HG03175 (cell line): ENCODE measurements around the gene CTSL.
"Not testable (repeated sequence)": the region's sequence is repeated elsewhere in the genome, so short reads cannot be mapped to it uniquely, and the experiment has no call there.

Experiments
- ATAC-seq: cut with Tn5 transposase; IDR thresholded peaks from one replicate; pipeline ENCODE4 v1.9.1; 2021; ENCODE audit warnings: mild to moderate bottlenecking, moderate library complexity; ENCODE audit not compliant: unreplicated experiment

CTSL gene

DNA sequence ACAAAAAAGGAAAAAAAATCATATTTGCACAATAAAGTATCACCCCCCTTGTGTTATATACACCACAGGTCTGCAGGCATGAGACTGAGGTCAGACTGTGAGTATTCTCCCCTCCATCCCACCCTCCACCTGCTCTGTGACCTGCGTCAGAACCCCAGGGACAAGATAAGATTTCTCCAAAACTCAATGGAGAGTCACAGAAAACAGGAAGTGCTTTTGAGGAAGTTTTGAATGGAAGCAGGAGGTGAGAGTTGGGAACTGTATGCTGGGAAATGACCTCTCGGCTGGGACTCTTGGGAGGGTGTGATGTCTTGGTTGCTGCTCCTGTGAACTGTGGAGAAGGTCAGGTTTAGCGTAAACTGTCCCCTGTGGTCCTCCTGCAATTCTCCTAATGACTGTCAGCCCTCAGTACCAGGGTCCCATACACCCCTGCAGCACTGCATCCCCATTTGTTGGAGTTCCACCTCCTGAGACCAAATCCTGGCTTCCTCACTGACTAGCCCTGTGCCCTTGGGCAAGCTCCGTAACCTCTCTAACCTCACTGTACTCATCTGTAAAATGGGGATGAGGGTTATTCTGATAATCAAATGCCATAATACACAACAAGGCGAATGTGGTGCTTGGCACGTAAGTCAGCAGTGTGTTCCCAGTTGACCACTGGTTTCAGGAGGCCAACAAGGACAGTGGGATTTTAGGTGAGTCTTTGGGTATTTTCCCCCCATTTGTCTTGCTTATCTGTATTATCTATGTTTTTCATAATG lies 6.9 kb upstream of the CTSL start:
- ATAC-seq, result no peak

DNA sequence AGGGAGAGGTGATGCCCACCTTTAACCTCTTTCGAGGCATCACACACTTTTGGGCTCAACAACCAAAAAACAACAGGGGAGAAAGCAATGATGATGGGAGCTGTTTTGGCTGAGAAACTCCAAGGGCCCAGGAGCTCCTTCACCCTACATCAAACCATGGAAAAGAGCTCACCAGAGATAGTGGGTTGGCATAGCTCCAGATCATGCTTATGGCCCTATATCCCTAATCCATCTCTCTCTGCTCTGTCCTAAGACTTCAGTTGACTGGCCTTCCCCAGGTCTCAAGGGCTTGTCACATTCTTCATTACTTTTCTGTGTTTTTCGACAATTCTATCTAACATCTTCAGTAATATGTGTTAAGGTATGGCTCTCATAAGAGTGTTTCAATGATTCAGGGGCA lies 5.7 kb upstream of the CTSL start:
- no peak for ATAC-seq

DNA sequence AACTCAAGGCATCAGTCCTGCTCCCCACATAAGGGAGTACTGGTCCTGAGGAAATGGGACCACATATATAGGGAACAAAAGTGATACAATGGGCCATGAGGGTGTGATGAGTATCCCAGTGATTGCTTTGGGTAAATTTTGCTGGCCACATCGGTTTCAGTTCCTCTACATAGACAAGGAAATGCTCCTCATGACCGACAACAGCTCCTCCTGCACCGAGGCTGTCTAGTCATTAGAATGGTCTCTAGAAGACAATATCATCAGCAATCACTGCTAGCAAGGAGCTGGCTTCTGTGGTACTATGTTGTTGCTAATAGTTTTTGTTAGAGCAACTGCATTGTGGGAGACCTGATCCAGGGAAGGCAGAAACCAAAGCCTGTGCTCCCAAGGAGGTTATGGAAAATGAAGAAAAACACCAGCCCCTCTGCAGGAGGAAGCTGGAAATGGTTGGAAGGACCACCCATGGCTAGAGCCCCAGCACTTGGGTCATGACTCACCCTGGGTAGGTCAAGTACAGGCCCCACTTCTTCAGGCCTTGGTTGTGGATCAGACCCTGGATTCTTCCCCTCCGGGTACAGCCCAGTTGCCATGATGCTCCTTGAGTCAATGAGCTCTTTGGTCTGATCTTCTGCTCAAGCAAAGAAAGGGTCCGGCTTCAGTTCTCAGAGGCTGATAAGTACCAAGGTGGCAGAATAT lies 3.4 kb upstream of the CTSL start:
- ATAC-seq, result no peak

DNA sequence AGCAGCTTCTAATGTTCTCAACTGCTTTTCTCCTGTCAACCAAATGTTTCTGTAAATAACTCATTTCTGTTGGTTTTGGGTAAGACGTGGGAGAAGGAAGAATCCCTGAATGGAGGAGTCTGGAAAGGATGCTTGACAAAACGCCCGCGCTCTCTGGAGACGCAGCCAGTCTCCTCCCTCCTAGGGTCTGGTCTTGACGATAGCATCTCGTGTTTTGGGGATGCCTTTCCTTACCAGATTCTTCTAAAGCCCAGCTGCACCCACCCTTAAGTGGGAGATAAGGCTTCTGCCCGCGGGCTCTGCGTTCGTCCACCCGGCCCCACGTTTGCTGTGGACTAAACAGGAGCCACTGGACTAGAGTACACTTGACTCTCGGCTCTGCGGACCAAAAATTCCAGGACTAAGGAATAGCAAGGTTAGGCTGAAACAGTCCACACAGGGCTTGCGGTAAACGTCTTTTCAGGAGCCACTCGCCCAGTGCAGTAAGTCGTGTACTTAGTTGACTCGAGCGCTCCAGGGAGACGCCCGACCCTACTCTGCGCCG lies 491 bp upstream of the CTSL start:
- no peak for ATAC-seq

DNA sequence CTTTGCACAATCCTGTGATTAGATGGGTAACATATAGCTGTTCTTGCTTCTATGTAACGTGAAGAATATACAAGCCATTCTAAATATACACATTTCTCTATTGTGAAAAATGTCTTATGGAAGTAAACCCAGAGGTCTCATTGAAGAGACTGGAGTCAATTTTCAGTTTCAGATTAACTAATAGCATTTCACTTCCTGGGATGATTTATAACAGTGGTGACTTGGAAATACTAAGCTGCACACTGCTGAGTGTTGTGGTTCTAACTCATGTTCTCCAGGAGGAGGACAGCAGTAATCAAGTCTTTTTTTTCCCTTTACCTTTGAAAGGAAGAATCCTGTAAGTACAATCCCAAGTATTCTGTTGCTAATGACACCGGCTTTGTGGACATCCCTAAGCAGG lies 3.3 kb downstream of the CTSL start:
- ATAC-seq, result no peak

DNA sequence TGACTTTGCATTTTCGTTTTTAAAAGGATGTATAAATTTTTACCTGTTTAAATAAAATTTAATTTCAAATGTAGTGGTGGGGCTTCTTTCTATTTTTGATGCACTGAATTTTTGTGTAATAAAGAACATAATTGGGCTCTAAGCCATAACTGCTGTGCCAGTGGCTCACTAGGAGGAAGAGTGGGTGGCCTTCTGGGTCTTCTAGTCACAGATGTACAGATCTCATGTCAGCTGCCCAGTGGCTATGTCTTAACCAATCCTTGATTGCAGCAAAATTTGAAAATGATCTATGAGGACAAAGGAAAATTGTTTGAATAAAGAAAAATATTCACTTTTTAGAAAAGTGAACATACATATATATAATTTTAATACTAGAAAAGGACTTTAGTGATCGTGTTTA lies 5.4 kb downstream of the CTSL start:
- no peak for ATAC-seq

DNA sequence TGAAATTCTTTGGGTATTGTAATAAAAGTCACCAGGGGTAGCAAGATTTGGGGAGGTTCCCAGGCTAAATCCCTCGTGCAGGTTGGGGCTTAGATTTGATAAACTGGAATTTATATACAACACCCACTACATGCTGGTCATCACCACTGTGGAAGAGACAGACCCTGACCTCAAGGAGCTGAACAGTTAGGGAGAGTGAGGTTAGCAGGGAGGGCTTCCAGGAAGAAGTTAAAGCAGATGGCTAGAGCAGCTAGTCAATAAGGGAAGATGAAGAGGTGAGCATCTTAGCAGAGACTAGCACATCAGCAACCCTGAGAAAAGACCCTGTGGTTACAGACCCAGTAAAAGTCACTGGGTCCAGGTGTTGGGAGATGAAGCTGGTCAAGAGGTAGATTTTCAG lies 6.4 kb downstream of the CTSL start:
- ATAC-seq, result no peak

DNA sequence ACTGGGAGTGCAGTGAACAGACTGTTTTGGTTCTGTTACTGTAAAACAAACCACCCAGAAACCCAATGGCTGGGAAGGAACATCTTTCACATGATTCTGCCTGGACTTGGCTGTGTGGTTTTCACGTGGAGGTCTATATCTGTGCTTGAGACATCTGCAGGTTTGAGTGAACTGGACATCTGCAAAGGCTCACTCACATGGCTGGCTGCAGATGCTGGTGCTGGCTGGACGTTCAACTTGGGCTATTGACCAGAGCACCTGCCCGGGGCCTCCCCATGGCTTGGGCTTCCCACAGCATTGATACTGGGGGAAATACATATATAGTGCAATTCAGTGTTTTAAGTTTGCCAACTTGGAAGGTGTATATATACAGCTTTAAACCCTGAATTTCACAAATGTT lies 6.8 kb downstream of the CTSL start:
- no peak for ATAC-seq

DNA sequence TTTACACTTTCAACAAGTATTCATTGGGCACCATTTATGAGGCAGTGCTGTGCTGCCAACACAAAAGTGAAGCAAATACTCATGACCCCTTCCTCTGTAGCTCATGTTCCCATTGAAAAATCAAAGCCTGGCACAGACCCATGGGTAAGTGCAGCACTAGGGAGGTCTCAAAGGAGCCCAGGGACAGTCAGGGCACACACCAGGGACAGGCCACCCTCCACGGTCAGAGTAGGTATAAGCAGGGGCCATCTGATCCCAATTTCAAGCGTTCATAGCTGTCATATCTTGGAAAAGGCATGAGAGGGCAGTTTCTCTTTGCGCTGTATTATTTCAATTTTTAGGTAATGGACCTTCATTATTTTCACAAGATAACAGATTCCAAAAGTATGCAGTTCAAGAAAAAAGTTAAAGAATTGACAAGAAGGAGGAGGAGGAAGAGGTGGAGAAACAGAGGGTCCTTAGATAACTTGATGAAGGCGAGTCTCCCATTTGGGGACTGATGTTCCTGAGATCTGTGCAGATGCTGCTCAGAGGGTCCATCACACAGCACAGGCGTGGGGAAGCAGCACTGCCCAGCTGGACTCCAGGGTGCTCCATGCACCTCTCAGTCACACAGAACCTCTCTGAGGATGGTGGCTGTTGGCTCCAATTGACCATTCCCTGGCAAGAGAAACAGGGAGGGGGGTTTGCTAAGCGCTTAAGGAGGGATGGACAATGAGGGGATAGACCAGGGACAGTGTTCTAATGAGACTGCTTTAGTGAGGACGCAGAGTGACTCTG lies 7.5 kb downstream of the CTSL start:
- no peak for ATAC-seq

DNA sequence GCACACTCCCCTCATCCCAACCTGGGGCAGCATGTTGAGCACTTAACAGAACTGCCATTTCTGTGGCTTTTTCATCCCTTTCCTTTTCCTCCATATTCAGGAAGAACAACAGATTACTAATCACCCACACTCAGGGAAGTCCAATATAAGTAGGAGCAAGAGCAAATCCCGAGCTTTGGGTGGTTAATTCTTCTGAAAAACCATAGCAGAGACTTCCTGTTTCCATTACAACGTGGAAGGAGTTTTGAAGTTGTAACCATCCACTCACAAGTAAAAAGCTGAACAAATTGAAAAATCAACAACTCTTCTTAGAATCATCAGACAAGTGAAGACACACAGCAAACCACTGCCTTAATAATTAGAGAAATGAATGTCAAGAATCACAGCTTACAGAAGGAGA lies 8.2 kb downstream of the CTSL start:
- no peak for ATAC-seq

DNA sequence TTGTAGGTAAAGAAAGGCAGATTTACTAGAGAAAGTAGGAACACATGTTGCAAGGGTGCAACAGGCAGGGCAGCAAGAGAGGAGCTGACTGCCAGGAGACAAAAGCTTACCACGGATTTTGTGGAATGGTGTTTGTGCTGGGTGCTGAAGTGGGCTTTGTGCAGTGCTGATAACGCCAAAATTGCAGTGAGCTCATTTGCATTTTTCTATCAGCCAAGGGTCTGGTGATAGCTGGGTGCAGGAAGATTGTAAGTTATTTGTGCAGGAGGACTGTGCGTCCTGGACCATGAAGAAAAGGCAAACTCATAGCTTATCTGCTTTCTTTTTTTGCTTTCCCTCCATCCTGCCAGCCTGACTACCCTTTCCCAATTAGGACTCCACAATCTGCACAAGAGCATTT lies 13.6 kb downstream of the CTSL start:
- no peak for ATAC-seq

DNA sequence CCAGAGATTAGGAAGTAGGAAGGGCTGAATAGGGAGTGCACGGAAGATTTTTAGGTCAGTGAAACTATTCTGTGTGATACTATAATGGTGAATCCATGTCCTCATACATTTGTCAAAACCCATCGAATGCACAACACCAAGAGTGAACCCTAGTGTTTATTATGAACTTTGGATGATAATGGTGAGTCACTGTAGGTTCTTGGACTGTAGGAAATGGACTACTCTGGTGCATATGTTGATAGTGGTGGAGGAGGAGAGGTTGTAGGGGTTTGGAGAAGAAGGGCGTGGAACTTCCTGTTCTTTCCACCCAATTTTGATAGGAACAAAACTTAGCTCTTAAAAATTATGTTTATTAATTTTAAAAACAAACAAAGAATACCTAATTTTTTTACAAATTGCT lies 14.3 kb downstream of the CTSL start:
- no peak for ATAC-seq

DNA sequence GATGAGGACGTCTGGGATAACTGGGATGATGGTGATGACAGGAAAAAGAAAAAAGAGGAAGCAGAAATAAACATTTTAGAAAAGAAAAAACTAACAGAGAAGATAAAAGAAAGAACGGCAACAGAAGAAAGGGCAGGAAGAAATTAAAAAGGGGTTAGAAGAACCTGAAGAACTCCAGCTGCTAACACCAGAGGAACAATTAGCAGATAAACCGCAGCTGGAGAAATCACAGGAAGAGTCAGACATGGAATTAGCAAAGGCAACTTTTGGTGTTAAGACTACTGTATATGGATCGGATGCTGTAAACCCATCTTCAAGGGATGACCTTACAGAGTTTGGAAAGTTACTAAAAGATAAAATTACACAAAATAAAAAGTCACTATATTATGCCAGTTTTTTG lies 15.4 kb downstream of the CTSL start:
- no peak for ATAC-seq

DNA sequence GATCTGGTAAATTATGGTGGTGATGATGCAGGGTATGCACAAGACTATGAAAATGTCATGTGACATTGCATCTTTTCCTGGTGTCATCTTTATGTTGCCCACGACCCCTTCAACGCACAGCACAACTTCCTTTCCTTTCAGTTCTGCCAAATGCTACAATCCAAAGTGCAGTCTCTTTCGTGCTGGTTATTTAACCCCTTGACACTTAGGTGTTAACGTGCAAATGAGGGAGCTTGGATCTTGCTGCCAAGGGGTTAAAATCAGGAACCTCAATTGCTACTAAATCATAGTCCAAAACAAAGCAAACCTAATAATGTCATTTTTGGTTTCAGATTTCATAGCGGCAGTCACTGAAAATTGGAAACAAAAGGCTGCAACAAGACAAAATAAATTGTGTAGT lies 16.0 kb downstream of the CTSL start:
- no peak for ATAC-seq

DNA sequence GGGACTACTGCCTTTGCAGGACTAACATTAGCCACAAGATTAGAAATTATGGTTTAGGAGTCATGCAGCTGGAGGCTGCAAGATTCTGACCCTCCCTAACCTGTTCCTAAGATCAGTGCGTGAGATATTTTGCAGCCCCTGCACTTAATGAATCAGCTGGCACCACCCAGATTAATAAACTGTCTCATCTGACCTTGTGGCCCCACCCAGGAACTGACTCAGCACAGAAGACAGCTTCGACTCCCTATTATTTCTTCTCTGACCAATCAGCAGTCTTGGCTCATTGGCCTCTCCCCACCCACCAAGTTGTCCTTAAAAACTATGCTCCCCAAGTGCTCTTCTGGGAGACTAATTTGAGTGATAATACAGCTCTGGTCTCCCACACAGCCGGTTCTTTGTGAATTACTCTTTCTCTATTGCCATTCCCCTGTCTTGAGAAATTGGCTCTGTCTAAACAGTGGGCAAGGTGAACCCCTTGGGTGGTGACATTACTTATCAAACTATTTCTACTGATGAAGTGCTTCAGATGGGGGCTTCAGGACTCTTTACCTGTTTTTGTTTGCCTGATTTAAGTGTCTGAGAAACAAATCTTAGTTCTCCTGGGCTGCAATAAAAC lies 17.0 kb downstream of the CTSL start:
- no peak for ATAC-seq

DNA sequence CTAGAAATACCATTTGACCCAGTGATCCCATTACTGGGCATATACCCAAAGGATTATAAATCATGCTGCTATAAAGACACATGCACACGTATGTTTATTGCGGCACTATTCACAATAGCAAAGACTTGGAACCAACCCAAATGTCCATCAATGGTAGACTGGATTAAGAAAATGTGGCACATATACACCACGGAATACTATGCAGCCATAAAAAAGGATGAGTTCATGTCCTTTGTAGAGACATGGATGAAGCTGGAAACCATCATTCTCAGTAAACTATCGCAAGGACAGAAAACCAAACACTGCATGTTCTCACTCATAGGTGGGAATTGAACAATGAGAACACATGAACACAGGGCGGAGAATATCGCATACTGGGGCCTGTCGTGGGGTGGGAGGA lies 18.3 kb downstream of the CTSL start:
- not testable (repeated sequence) for ATAC-seq

DNA sequence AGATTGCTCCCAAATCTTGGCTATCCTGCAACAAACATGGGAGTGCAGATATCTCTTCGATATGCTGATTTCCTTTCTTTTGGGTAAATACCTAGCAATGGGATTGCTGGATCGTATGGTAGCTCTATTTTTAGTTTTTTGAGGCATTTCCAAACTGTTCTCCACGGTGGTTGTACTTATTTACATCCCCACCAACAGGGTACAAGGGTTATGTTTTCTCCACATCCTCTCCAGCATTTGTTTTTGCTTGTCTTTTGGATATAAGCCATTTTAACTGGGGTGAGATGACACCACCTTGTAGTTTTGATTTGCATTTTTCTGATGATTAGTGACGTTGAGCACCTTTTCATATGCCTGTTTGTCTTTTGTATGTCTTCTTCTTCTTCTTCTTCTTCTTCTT lies 20.3 kb downstream of the CTSL start:
- no peak for ATAC-seq

DNA sequence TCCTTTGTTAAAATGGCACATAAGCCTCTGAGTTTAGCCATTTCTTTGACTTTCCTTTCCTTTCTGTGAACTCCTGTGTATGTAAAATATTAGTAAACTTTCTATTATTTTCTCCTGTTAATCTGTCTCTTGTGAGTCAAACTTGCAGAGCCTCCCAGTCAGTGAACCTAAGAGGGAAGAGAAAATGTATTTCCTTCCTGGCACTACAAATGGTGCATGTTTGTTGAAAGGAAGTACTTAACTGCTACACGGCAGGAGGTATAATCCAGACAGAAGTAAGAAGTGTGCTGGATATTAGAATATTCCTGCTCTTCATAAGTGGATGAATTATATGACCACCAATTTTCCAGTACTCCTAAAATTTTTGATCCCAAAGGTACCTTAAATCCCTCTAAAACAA lies 23.0 kb downstream of the CTSL start:
- ATAC-seq, result no peak

DNA sequence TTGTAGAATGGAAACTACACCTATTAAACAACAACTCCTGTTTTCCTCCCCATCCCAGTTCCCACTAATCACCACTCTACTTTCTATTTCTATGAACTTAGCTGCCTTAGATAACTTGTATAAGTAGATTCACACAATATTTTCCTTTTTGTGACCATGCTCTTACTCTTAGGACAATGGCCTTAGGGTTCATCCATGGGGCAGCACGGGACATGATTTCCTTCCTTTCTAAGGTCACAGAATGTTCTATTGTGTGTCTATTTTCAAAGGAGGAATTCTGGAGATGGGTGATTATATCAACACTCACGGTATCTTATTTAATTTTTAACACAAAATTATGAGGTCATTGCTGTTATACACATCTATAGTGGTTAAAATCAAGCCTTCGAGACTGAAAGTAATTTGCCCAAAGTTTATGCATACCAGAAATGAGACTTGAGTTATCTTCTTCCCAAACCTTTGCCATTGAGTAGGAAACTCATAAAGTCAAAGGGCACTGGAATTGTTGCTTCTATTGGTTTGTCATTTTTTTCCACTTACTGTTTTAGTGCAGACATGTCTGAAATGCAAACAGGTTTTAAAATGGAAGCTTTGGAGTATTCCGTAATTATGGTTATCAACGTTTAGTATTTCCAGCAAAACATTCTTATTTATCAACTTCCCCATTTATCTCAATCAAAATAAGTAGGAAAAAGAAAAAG lies 23.6 kb downstream of the CTSL start:
- ATAC-seq, result no peak

DNA sequence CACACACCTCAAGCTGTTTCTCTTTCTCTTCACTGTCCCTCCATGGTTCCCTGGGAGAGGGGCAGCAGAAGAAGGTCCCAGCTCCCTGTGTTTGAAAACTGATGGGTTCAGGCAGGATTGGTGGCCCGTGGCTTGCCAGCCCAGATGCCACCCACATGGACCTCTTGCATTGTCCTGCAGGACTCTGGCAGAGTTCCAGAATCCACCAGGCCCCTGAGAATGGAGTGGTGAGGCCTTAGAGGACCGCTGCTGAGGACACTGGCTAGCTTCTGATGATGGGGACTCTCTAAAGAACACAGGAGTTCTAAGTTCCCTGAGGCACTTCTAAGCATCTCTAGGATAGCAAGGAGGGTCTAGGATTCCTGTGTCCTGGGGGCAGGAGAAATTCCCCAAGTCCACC lies 24.8 kb downstream of the CTSL start:
- no peak for ATAC-seq

DNA sequence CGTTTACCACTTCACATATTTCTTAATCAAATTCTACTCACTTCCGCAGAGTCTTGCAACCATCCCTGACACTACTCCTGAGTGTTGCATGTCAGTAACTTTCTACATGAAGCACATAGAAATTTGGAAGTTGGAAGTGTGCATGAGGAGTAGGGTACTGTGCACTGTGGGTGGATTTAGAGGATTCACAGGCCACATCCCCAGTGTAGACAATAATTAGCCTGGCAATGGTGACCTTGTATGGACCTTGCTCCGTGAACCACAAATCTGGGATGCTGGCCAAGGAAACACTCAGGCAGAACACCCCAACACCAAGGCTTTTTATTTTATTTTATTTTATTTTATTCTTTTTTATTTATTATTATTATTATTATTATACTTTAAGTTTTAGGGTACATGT lies 25.5 kb downstream of the CTSL start:
- no peak for ATAC-seq
